ENCODE data around the gene PDE4B. TPM values are rescaled to one million over a fixed set of nuclear protein-coding genes. Genes with fewer than 3 reads are reported as not detected.

Gene PDE4B
- polyA plus RNA-seq, 1 donor (not counting 4 experiments of a cell fraction or from before 2014, with no cell fraction given) = 0.29 TPM

- no peak overlapping the region for H2AFZ ChIP-seq (ENCODE audit: control insufficient read depth, low read length)
- no peak overlapping the region for H3K4me3 ChIP-seq (ENCODE audit: control insufficient read depth in 2 of 3, extremely low read depth in 1 of 3, insufficient read depth in 2 of 3, low read depth in 1 of 3, low read length in 3 of 3)
- H4K20me1 ChIP-seq (ENCODE audit: control insufficient read depth, extremely low read depth, insufficient read depth, low read length) = no peaks in the 10 kb centered on the region
- no peak overlapping the region for H3K27ac ChIP-seq (ENCODE audit: control insufficient read depth, insufficient read depth, low read length)
- FAIRE-seq = no peak
- H3K27me3 ChIP-seq (ENCODE audit: control insufficient read depth, extremely low read depth, insufficient read depth, low read length) = peaks cover 6% of the 10 kb centered on the region
- H3K36me3 ChIP-seq (ENCODE audit: control insufficient read depth in 2 of 2, extremely low read depth in 1 of 2, insufficient read depth in 2 of 2, low read length in 2 of 2) = no peaks in the 10 kb centered on the region
- no peaks in the 10 kb centered on the region for H3K4me1 ChIP-seq (ENCODE audit: control insufficient read depth, extremely low read depth, insufficient read depth, low read length)
- dilution Hi-C loops (cut with MboI; ENCODE audit: extremely low pct_ligation_motif_present, low sequenced_read_pairs) = no loop called here
- no peaks in the 10 kb centered on the region for H3K9me1 ChIP-seq (ENCODE audit: control insufficient read depth, extremely low read depth, insufficient read depth, low read length)
- no peaks in the 10 kb centered on the region for H3K9me3 ChIP-seq (ENCODE audit: control insufficient read depth, low read depth, low read length)
- no peaks in the 10 kb centered on the region for H3K79me2 ChIP-seq (ENCODE audit: control insufficient read depth, insufficient read depth, low read length)
- TF ChIP-seq EZH2 (IDR thresholded peaks at IDR 0.05; ENCODE audit: low read length) = no peak
- no peak for TF ChIP-seq CTCF (optimal IDR thresholded peaks at IDR 0.05 in 1 of 3, IDR thresholded peaks at IDR 0.05 in 1 of 3, conservative IDR thresholded peaks at IDR 0.05 in 1 of 3; ENCODE audit: extremely low read depth in 1 of 3, insufficient read depth in 2 of 3, low read length in 3 of 3)
- DNase-seq (ENCODE audit: low read depth, low spot score) = no peak
- no peak overlapping the region for H3K9ac ChIP-seq (ENCODE audit: control insufficient read depth, extremely low read depth, insufficient read depth, low read length)
- H3K4me2 ChIP-seq (ENCODE audit: control insufficient read depth, extremely low read depth, insufficient read depth, low read depth, low read length) = no peak overlapping the region
These were observed 559.2 kb downstream of the PDE4B start for GRCh38 chr1:66351913-66352312.

- Histone ChIP-seq H3K27me3 (ENCODE audit: control insufficient read depth, extremely low read depth, insufficient read depth, low read length) (peaks cover 6% of the 10 kb centered on the region), H3K79me2 (ENCODE audit: control insufficient read depth, insufficient read depth, low read length) (no peaks in the 10 kb centered on the region), H3K36me3 (ENCODE audit: control insufficient read depth in 2 of 2, extremely low read depth in 1 of 2, insufficient read depth in 2 of 2, low read length in 2 of 2) (no peaks in the 10 kb centered on the region), H3K4me3 (ENCODE audit: control insufficient read depth in 2 of 3, extremely low read depth in 1 of 3, insufficient read depth in 2 of 3, low read depth in 1 of 3, low read length in 3 of 3) (no peak overlapping the region), H3K9ac (ENCODE audit: control insufficient read depth, extremely low read depth, insufficient read depth, low read length) (no peak overlapping the region), H3K4me2 (ENCODE audit: control insufficient read depth, extremely low read depth, insufficient read depth, low read depth, low read length) (no peak overlapping the region), H4K20me1 (ENCODE audit: control insufficient read depth, extremely low read depth, insufficient read depth, low read length) (no peaks in the 10 kb centered on the region), H2AFZ (ENCODE audit: control insufficient read depth, low read length) (no peak overlapping the region), H3K27ac (ENCODE audit: control insufficient read depth, insufficient read depth, low read length) (no peak overlapping the region), H3K4me1 (ENCODE audit: control insufficient read depth, extremely low read depth, insufficient read depth, low read length) (no peaks in the 10 kb centered on the region), H3K9me3 (ENCODE audit: control insufficient read depth, low read depth, low read length) (no peaks in the 10 kb centered on the region), H3K9me1 (ENCODE audit: control insufficient read depth, extremely low read depth, insufficient read depth, low read length) (no peaks in the 10 kb centered on the region)
- no peak for TF ChIP-seq CTCF (optimal IDR thresholded peaks at IDR 0.05 in 1 of 3, IDR thresholded peaks at IDR 0.05 in 1 of 3, conservative IDR thresholded peaks at IDR 0.05 in 1 of 3; ENCODE audit: extremely low read depth in 1 of 3, insufficient read depth in 2 of 3, low read length in 3 of 3)
- DNase-seq (ENCODE audit: low read depth, low spot score) (no peak), FAIRE-seq (no peak)
- dilution Hi-C loops (cut with MboI; ENCODE audit: extremely low pct_ligation_motif_present, low sequenced_read_pairs) = no loop called here
These were observed 560.1 kb downstream of the PDE4B start for GRCh38 chr1:66352792-66353191.

All from keratinocyte (primary cell).